RKO (cell line): ENCODE measurements around the gene AARS2.

Experiments used
- DNase-seq: peaks from one replicate; pipeline ENCODE4 v3.0.0-alpha.2; 2016; ENCODE audit warnings: low spot score

AARS2 gene

GRCh38 chr6:44275749-44276648 lies 37.1 kb downstream of the AARS2 start:
- no peak for DNase-seq

- no peak for DNase-seq
Observed at GRCh38 chr6:44275271-44275748, 37.8 kb downstream of the AARS2 start.

GRCh38 chr6:44273617-44274016 lies 39.5 kb downstream of the AARS2 start:
- no peak for DNase-seq

GRCh38 chr6:44272999-44273566 lies 40.1 kb downstream of the AARS2 start:
- no peak for DNase-seq

- no peak for DNase-seq
Observed at GRCh38 chr6:44272529-44272928, 40.6 kb downstream of the AARS2 start.

GRCh38 chr6:44271914-44272313 lies 41.2 kb downstream of the AARS2 start:
- no peak for DNase-seq

GRCh38 chr6:44271406-44271723 lies 41.8 kb downstream of the AARS2 start:
- no peak for DNase-seq

- no peak for DNase-seq
Observed at GRCh38 chr6:44270526-44271405, 42.4 kb downstream of the AARS2 start.

- no peak for DNase-seq
Observed at GRCh38 chr6:44269921-44270525, 43.1 kb downstream of the AARS2 start, which contains the start of gene TMEM151B. TSS of gene TMEM151B (plus strand) at chr6:44270450. CDS start at chr6:44270743, 293 bp downstream.

- no peak for DNase-seq
Observed at GRCh38 chr6:44269178-44269920, 43.8 kb downstream of the AARS2 start.

GRCh38 chr6:44268095-44268628 lies 45.0 kb downstream of the AARS2 start:
- DNase-seq, result no peak

- DNase-seq, result no peak
Observed at GRCh38 chr6:44267252-44267651, 45.9 kb downstream of the AARS2 start.

GRCh38 chr6:44266347-44266746 lies 46.8 kb downstream of the AARS2 start:
- no peak for DNase-seq

- DNase-seq, result no peak
Observed at GRCh38 chr6:44265722-44266233, 47.4 kb downstream of the AARS2 start.

- DNase-seq, result peak; percentile 90
Observed at GRCh38 chr6:44265007-44265721, 48.0 kb downstream of the AARS2 start, which contains the start of gene NFKBIE. TSS of gene NFKBIE (minus strand) at chr6:44265551. CDS start at chr6:44265346, 205 bp downstream.

GRCh38 chr6:44264154-44265006 lies 48.8 kb downstream of the AARS2 start:
- peak; percentile 54 for DNase-seq

- DNase-seq, result no peak
Observed at GRCh38 chr6:44263354-44264100, 49.6 kb downstream of the AARS2 start.
